D721Med (cell line): ENCODE measurements around the gene IL15RA.
"Not testable (repeated sequence)": the region's sequence is repeated elsewhere in the genome, so short reads cannot be mapped to it uniquely, and the experiment has no call there.

ENCODE experiments used
- DNase-seq: peaks from one replicate; pipeline ENCODE4 v3.0.0; 2011; ENCODE audit warnings: low spot score; ENCODE audit not compliant: insufficient read length
- FAIRE-seq: peaks from 2 replicates; lab custom pipeline; 2011; peaks lifted over from hg19 to GRCh38; lab: Jason Lieb, UNC
- TF ChIP-seq, protein P1 (sequence below): IDR thresholded peaks from 2 replicates; pipeline ENCODE4 v1.5.1; 2012; ENCODE audit warnings: mild to moderate bottlenecking, control low read depth; ENCODE audit not compliant: insufficient read depth; ENCODE audit errors: missing control alignments

Gene IL15RA

DNA sequence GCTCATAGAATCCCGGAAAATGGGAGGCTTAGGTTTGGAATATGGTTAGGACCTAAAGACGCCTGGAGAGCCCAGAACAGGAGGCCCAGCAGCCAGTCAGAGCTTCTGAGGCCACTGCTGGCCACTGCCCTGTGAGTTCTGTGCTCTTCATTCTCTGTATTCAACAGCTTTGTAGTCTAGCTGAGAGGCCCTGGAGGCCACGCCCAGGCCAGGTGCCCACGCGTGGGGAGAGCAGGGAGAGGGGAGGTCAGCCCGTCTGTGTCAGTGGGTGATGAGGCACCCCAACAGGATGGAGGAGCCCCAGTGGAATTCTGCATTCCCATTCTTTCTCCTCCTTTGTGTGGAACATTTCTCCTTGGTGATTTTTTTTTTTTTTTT lies 29.1 kb downstream of the IL15RA start:
- TF ChIP-seq, protein P1, sequence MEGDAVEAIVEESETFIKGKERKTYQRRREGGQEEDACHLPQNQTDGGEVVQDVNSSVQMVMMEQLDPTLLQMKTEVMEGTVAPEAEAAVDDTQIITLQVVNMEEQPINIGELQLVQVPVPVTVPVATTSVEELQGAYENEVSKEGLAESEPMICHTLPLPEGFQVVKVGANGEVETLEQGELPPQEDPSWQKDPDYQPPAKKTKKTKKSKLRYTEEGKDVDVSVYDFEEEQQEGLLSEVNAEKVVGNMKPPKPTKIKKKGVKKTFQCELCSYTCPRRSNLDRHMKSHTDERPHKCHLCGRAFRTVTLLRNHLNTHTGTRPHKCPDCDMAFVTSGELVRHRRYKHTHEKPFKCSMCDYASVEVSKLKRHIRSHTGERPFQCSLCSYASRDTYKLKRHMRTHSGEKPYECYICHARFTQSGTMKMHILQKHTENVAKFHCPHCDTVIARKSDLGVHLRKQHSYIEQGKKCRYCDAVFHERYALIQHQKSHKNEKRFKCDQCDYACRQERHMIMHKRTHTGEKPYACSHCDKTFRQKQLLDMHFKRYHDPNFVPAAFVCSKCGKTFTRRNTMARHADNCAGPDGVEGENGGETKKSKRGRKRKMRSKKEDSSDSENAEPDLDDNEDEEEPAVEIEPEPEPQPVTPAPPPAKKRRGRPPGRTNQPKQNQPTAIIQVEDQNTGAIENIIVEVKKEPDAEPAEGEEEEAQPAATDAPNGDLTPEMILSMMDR, result no peak
- no peak for FAIRE-seq

DNA sequence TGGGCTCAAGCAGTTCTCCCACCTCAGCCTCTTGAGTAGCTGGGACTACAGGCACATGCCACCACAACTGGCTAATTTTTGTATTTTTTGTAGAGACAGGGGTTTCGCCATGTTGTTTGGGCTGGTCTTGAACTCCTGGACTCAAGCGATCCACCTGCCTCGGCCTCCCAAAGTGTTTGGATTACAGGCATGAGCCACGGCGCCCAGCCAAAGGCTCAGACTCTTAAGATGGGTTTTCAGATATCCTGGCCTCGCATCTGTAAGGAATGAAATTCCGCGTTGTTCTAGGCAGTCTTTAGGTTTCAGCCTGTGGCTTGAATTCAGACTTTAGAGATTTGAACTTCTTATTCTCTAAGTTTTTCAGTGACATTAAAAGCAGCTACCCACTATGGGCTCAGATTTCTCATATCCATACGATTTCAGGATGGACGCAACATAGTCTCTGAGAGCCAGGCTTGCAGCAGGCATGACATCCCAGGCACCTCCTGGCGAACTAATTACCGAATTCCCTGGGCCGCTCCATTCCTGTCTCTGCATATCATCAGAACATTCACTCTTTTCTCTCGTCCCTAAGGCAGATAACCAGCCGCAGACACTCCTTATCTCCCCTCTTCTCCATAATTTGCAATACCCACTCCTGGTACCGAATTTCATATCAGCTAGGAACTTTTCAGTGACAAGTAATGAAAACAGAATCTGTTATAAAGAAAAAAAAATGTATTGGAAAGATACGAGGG lies 29.7 kb downstream of the IL15RA start:
- TF ChIP-seq, protein P1, result no peak
- DNase-seq, result no peak
- FAIRE-seq, result no peak

More for the DNA sequence above, 29.1 kb downstream of the IL15RA start:
- no peak for DNase-seq

DNA sequence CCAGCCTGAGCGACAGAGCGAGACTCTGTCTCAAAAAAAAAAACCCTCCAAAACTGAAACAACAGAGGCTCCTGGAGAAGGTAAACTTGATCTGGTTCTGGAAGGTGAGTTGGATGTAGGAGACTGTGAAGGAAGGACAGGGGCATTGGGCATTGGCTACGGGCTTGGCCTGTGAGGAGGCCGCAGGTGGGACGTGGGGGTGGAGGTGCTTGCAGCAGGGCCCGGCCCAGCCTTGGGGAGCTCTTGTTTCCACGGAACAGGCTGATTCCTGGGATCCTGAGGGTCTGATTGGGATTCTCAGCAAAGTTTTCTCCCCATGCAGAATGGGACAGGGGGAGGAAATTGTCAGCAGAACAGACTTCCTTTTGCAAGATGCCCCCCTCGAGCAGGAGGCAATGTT lies 30.6 kb downstream of the IL15RA start:
- FAIRE-seq, result no peak
- TF ChIP-seq, protein P1, result no peak
- no peak for DNase-seq

DNA sequence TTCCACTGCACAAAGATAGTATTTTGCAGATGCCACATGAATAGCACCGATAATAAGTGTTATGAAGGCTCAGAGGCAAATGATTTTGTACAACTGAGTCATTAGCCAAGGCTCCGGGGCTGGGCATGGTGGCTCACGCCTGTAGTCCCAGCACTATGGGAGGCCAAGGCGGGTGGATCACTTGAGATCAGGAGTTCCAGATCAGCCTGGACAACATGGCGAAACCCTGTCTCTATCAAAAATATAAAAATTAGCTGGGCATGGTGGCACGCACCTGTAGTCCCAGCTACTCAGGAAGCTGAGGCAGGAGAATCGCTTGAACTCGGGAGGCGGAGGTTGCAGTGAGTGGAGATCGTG lies 30.9 kb downstream of the IL15RA start:
- not testable (repeated sequence) for FAIRE-seq, DNase-seq

DNA sequence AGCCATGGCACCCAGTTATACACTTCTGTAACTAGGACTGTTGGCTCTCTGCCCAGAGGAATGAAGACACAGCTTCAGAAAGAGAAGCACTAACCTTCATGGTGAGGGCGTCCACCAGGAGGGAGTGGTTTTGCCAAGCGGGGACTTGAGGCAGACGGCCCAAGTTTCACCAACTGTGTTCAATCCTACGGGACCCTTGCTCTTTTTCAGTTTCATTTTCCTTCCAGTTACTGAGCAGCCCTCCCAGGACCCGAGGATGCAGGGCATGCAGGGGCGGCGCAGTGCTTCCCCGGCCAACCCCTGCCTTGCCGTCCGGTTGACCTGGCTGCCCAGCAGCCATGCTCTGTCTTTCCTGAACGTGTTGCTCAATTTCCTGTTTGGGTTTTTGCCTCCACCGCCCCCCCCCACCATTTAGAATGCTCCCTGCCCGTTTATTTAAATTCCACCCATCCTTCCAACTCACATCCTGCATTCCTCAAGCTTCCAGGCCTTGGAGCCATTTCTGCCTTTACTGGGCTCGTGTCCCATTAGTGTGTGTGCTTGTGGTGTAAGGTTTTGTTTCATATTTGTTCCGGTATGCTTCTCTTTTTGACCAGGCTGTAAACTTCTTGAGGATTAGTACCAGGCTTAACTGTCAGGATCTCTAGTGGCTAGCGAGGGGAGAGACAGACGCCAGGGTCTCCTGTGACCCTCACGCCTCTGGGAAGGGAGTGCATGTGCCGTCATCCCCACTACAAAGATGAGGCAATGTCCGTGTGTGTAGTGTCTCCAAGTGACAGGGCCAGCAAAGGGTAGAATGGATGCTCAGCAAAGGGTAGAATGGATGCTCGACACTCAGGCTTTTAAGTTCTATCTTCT lies 31.6 kb downstream of the IL15RA start:
- DNase-seq (no peak), FAIRE-seq (no peak)
- TF ChIP-seq, protein P1, result no peak

DNA sequence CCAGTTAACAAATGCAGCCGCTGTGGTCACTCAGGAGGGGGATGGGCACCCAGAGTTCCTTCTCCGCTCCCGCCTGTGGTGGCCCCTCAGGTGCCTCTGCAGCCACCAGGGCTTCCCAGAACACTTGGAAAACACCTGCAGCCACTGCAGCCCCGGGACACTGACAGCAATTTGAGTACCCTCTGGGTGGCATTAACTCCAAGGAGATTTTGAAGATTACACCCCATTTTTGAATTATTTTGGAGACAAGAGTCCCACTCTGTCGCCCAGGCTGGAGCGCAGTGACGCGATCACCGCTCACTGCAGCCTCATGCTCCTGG lies 32.2 kb downstream of the IL15RA start:
- FAIRE-seq (no peak), DNase-seq (no peak)
- TF ChIP-seq, protein P1, result no peak

DNA sequence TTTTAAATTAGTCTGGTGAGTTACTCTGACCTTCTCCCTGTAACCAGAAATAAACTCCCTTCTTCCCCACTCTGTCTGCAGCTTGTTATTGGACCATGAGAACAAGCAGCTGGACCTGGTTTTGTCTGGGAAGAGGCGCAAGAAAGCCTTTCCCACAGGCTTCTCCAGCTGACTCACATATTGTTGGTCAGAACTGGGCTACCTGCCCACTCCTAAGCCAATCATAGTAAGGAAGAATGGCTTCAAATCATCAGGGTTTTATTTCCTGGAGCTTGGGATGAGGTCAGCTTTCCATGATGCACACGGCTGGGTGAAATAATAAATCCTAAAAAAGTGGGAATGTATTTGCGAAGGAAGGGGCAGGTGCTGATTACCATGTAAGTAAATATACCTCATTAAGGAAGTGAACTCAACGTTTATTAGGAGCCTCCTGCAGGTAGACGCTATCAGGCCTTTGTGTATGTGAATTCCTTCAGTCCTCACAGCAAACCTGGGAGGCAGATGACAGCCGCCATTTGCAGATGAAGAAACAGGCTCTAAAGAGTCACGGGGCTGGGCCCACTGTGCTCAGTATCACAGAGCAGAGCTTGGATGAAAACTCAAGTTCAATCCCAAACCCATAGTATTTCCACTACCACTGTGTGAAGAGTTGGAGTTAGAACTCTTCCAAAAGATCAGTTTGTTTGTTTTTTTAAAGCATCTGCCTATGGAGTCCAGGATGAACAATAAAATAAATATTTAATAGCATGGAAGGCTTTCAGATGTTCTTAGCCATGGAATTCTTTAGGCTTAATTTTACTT lies 32.8 kb downstream of the IL15RA start:
- no peak for DNase-seq
- no peak for FAIRE-seq
- TF ChIP-seq, protein P1, result no peak
